Measurements from ENCODE around the gene ZMYND11.

Gene ZMYND11

DNA sequence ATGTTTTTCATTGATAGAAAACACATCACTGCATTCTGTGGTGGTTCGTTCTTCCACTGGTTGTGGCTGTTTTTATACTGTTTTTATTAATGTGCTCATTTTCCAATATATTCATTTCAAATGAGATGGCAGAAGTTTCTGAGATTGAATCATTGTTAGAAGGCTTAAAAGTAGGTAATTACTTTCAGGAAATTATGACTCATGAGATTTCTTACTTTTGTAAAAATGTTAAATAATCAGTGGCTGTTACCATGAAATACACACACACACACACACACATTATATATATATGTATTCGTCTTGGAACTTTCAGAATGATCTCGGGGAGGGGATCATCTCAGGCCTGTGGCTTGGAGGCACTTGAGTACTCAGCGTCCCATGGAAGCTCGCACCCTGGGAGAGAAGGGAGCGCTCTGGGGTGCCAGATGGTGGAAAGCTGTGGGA lies 66.1 kb downstream of the ZMYND11 start:
- Histone ChIP-seq H3K4me2 (ENCODE audit: low read length) (no peak overlapping the region), H4K20me1 (ENCODE audit: control insufficient read depth, insufficient read depth, low read depth, low read length) (no peaks in the 10 kb centered on the region), H3K36me3 (ENCODE audit: control insufficient read depth, low read length) (no peaks in the 10 kb centered on the region), H3K27ac (ENCODE audit: low read depth, low read length) (no peak overlapping the region), H3K79me2 (ENCODE audit: control insufficient read depth, low read length) (no peaks in the 10 kb centered on the region), H3F3A (ENCODE audit: control insufficient read depth, insufficient read depth) (no peaks in the 10 kb centered on the region), H3K9me2 (replicated peaks; ENCODE audit: control insufficient read depth, low read length) (no peaks in the 10 kb centered on the region), H3K4me1 (ENCODE audit: control insufficient read depth, low read length) (no peaks in the 10 kb centered on the region), H3K27me3 (ENCODE audit: control insufficient read depth, low read length) (peaks cover 13% of the 10 kb centered on the region), H3K9me3 (ENCODE audit: control insufficient read depth, insufficient read depth, low read length) (no peaks in the 10 kb centered on the region), H3K4me3 (ENCODE audit: low read length) (no peak overlapping the region)
- no peak for TF ChIP-seq EZH2phosphoT487 (IDR thresholded peaks at IDR 0.05; ENCODE audit: borderline replicate concordance, low read length)
- TF ChIP-seq, protein P1, sequence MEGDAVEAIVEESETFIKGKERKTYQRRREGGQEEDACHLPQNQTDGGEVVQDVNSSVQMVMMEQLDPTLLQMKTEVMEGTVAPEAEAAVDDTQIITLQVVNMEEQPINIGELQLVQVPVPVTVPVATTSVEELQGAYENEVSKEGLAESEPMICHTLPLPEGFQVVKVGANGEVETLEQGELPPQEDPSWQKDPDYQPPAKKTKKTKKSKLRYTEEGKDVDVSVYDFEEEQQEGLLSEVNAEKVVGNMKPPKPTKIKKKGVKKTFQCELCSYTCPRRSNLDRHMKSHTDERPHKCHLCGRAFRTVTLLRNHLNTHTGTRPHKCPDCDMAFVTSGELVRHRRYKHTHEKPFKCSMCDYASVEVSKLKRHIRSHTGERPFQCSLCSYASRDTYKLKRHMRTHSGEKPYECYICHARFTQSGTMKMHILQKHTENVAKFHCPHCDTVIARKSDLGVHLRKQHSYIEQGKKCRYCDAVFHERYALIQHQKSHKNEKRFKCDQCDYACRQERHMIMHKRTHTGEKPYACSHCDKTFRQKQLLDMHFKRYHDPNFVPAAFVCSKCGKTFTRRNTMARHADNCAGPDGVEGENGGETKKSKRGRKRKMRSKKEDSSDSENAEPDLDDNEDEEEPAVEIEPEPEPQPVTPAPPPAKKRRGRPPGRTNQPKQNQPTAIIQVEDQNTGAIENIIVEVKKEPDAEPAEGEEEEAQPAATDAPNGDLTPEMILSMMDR (IDR thresholded peaks at IDR 0.05; ENCODE audit: low read depth, low read length, poor library complexity, severe bottlenecking), result no peak

DNA sequence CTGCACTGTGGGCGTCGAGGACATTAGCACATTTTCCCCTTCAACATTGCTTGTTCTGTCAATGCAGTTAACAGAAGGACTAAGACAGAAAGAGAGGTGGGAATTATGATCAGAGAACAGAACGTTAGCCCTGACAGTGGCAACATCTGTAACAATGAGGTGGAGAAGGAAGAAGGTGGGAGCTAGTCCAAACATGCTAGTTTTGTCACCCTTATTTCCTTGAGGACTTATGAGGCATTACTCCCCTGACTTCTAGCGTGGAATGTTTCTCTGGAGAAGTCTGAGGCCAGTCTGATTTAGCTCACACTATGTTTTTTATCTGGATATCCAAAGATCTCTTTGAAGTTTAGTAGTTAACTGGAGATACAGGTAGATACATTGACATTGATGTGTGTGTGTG lies 73.4 kb downstream of the ZMYND11 start:
- Histone ChIP-seq H3K4me2 (ENCODE audit: low read length) (no peak overlapping the region), H3K36me3 (ENCODE audit: control insufficient read depth, low read length) (no peaks in the 10 kb centered on the region), H3K27ac (ENCODE audit: low read depth, low read length) (no peak overlapping the region), H3K27me3 (ENCODE audit: control insufficient read depth, low read length) (peaks cover 23% of the 10 kb centered on the region), H4K20me1 (ENCODE audit: control insufficient read depth, insufficient read depth, low read depth, low read length) (no peaks in the 10 kb centered on the region), H3K9me2 (replicated peaks; ENCODE audit: control insufficient read depth, low read length) (no peaks in the 10 kb centered on the region), H3F3A (ENCODE audit: control insufficient read depth, insufficient read depth) (no peaks in the 10 kb centered on the region), H3K4me1 (ENCODE audit: control insufficient read depth, low read length) (no peaks in the 10 kb centered on the region), H3K9me3 (ENCODE audit: control insufficient read depth, insufficient read depth, low read length) (no peaks in the 10 kb centered on the region), H3K79me2 (ENCODE audit: control insufficient read depth, low read length) (no peaks in the 10 kb centered on the region), H3K4me3 (ENCODE audit: low read length) (no peak overlapping the region)
- TF ChIP-seq, protein P1 (IDR thresholded peaks at IDR 0.05; ENCODE audit: low read depth, low read length, poor library complexity, severe bottlenecking), result no peak
- no peak for TF ChIP-seq EZH2phosphoT487 (IDR thresholded peaks at IDR 0.05; ENCODE audit: borderline replicate concordance, low read length)

DNA sequence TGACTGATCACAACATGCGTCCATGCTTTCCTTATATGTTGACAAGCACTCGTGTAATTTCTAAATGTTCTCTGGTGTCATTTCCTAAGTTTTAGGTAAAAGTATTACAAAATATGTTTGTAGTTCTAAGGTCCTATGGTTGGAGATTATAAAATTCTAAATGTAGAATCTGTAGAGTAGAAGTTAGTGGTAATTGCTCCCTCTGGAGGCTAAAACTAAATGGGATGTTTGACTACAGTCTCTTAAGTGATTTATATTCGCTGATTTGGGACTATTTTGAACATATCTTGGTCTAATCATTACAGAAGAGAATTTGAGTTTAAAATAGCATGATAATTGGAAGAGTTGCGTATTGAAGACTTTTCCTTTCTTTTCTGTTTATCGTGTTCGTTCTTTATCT lies 74.1 kb downstream of the ZMYND11 start:
- Histone ChIP-seq H3K79me2 (ENCODE audit: control insufficient read depth, low read length) (no peaks in the 10 kb centered on the region), H3K27me3 (ENCODE audit: control insufficient read depth, low read length) (peaks cover 25% of the 10 kb centered on the region), H3K9me3 (ENCODE audit: control insufficient read depth, insufficient read depth, low read length) (no peaks in the 10 kb centered on the region), H3K4me3 (ENCODE audit: low read length) (no peak overlapping the region), H3K9me2 (replicated peaks; ENCODE audit: control insufficient read depth, low read length) (no peaks in the 10 kb centered on the region), H3K4me2 (ENCODE audit: low read length) (no peak overlapping the region), H3K36me3 (ENCODE audit: control insufficient read depth, low read length) (no peaks in the 10 kb centered on the region), H3F3A (ENCODE audit: control insufficient read depth, insufficient read depth) (no peaks in the 10 kb centered on the region), H3K4me1 (ENCODE audit: control insufficient read depth, low read length) (no peaks in the 10 kb centered on the region), H3K27ac (ENCODE audit: low read depth, low read length) (no peak overlapping the region), H4K20me1 (ENCODE audit: control insufficient read depth, insufficient read depth, low read depth, low read length) (no peaks in the 10 kb centered on the region)
- no peak for TF ChIP-seq EZH2phosphoT487 (IDR thresholded peaks at IDR 0.05; ENCODE audit: borderline replicate concordance, low read length)
- TF ChIP-seq, protein P1 (IDR thresholded peaks at IDR 0.05; ENCODE audit: low read depth, low read length, poor library complexity, severe bottlenecking), result peak; percentile 57
